Suprapubic skin (tissue), 4 donors: ENCODE data around the gene SCARB1. TPM values are rescaled to one million over a fixed set of nuclear protein-coding genes. Genes with fewer than 3 reads are reported as not detected.
"Not testable (repeated sequence)": the region's sequence is repeated elsewhere in the genome, so short reads cannot be mapped to it uniquely, and the experiment has no call there.

Source experiments
- DNase-seq, 2 donors: peaks; one replicate each; pipeline ENCODE4 v3.0.0-alpha.2; 2019; ENCODE audit warnings: low spot score in 2 of 2
- H3K27ac ChIP-seq: fragments of 200-600 bp; sonication (generic); one replicate; pipeline ENCODE4 v1.5.1; 2019
- H3K27me3 ChIP-seq: fragments of 200-600 bp; sonication (generic); one replicate; pipeline ENCODE4 v1.5.1; 2019
- H3K36me3 ChIP-seq: fragments of 200-600 bp; sonication (generic); one replicate; pipeline ENCODE4 v1.5.1; 2019
- H3K4me1 ChIP-seq: fragments of 200-600 bp; sonication (generic); one replicate; pipeline ENCODE4 v1.5.1; 2019
- H3K4me3 ChIP-seq: fragments of 200-600 bp; sonication (generic); one replicate; pipeline ENCODE4 v1.5.1; 2019; ENCODE audit warnings: mild to moderate bottlenecking
- H3K9me3 ChIP-seq: fragments of 200-600 bp; sonication (generic); one replicate; pipeline ENCODE4 v1.5.1; 2019
- CTCF ChIP-seq, 2 donors: fragments of 200-600 bp in 1 of 2; fragments of 450-650 bp in 1 of 2; sonication (generic) in 1 of 2; IDR thresholded peaks; one replicate each; pipeline ENCODE4 v1.5.1; 2016 to 2019; ENCODE audit warnings: antibody characterized with exemption in 2 of 2, mild to moderate bottlenecking in 1 of 2, moderate library complexity in 1 of 2
- EP300 ChIP-seq: sonication (generic); formaldehyde crosslinking; IDR thresholded peaks from one replicate; pipeline ENCODE4 v1.6.1; 2017; ENCODE audit warnings: antibody characterized with exemption
- POLR2A ChIP-seq, 2 donors: fragments of 450-650 bp; IDR thresholded peaks; one replicate each; pipeline ENCODE4 v1.6.1; 2017; ENCODE audit warnings: antibody characterized with exemption in 2 of 2, mild to moderate bottlenecking in 2 of 2, moderate library complexity in 2 of 2
- POLR2AphosphoS5 ChIP-seq, 3 donors: sonication (generic); formaldehyde crosslinking; IDR thresholded peaks; one replicate each; pipeline ENCODE4 v1.6.1; 2017; ENCODE audit warnings: antibody characterized with exemption in 3 of 3
- WGBS: methylation state at CpG from one replicate; pipeline ENCODE4 v1.1.5; 2018; 5-methylcytosine and 5-hydroxymethylcytosine counted together
- total RNA-seq, 4 donors: library from RNA; depleted of rRNA; stranded (reverse); fragments of >200 nt; gene quantifications; one replicate each; pipeline ENCODE4 v1.1.0, GENCODE V29; 2016

SCARB1 gene
- total RNA-seq, 4 donors from 2014 or later, result 25.6 to 38.1 (median 29.0) TPM

- Histone ChIP-seq H3K9me3 (no peaks in the 10 kb centered on the region), H3K36me3 (peaks cover 8% of the 10 kb centered on the region), H3K4me3 (no peak overlapping the region), H3K27ac (no peak overlapping the region), H3K27me3 (no peaks in the 10 kb centered on the region), H3K4me1 (peaks cover 49% of the 10 kb centered on the region)
- peak; percentile 94 for DNase-seq
- 2% methylated on average over 2 of the region's 2 CpGs for WGBS
- TF ChIP-seq CTCF (IDR thresholded peaks at IDR 0.05), result peak; percentile 95 to 99
- no peak for TF ChIP-seq POLR2A (IDR thresholded peaks at IDR 0.05)
- TF ChIP-seq EP300, result no peak
- TF ChIP-seq POLR2AphosphoS5 (IDR thresholded peaks at IDR 0.05), result peak in 1 of 3 donors; percentile 21
Observed at GRCh38 chr12:124906606-124907261, 43.1 kb upstream of the SCARB1 start.

GRCh38 chr12:124904306-124905098 lies 40.8 kb upstream of the SCARB1 start:
- Histone ChIP-seq H3K27me3 (no peaks in the 10 kb centered on the region), H3K9me3 (no peaks in the 10 kb centered on the region), H3K36me3 (no peaks in the 10 kb centered on the region), H3K27ac (peak overlapping the region; percentile 85), H3K4me1 (peaks cover 27% of the 10 kb centered on the region), H3K4me3 (peak overlapping the region; percentile 12)
- 18% methylated on average over 14 of the region's 15 CpGs for WGBS
- peak in 2 of 3 donors; percentile 55 to 71 for TF ChIP-seq POLR2AphosphoS5 (IDR thresholded peaks at IDR 0.05)
- TF ChIP-seq POLR2A (IDR thresholded peaks at IDR 0.05), result no peak
- peak; percentile 92 to 94 for DNase-seq

DNA sequence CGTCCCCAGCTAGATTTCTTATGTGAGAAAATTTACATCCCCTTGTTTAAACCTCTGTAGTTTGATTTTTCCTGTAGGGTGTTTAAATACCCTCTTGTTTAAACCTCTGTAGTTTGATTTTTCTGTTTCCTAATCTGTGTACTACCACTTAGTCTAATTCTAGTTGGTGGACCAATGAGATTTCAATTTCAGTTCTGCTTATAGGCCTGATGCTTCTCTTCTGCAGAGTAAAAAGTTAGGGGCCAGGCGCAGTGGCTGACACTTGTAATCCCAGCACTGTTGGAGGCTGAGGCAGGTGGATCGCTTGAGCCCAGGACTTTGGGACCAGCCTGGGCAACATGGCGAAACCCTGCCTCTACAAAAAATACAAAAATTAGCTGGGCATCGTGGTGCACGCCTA lies 39.3 kb upstream of the SCARB1 start:
- WGBS, result 93% methylated on average over 5 of the region's 6 CpGs
- Histone ChIP-seq H3K4me1 (peaks cover 29% of the 10 kb centered on the region), H3K4me3 (no peak overlapping the region), H3K9me3 (no peaks in the 10 kb centered on the region), H3K27me3 (no peaks in the 10 kb centered on the region), H3K27ac (no peak overlapping the region), H3K36me3 (no peaks in the 10 kb centered on the region)
- TF ChIP-seq POLR2A (IDR thresholded peaks at IDR 0.05), result no peak
- TF ChIP-seq EP300, result no peak
- TF ChIP-seq POLR2AphosphoS5 (IDR thresholded peaks at IDR 0.05), result no peak
- no peak for TF ChIP-seq CTCF (IDR thresholded peaks at IDR 0.05)
- no peak for DNase-seq

DNA sequence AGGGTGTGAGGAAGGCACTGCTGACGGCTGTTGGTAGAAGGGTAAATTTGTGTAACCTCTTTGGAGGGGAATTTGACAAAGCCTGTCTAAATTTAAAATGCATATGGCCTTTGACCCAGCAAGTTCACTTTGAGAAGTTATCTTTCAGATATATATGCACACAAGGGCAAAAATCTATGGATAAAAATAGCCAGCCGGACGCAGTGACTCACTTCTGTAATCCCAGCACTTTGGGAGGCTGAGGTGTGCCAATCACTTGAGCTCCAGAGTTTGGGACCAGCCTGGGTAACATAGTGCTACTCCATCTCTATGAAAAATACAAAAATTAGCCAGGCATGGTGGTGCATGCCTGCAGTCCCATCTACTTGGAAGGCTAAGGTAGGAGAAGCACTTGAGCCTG lies 37.3 kb upstream of the SCARB1 start:
- TF ChIP-seq POLR2A (IDR thresholded peaks at IDR 0.05) (no peak), POLR2AphosphoS5 (IDR thresholded peaks at IDR 0.05) (no peak), CTCF (IDR thresholded peaks at IDR 0.05) (no peak), EP300 (no peak)
- H3K36me3 ChIP-seq, result no peaks in the 10 kb centered on the region
- H3K4me3 ChIP-seq, result no peak overlapping the region
- no peak overlapping the region for H3K27ac ChIP-seq
- H3K4me1 ChIP-seq, result peaks cover 19% of the 10 kb centered on the region
- WGBS, result 48% methylated on average over 3 of the region's 3 CpGs
- H3K27me3 ChIP-seq, result no peaks in the 10 kb centered on the region
- DNase-seq, result no peak
- no peaks in the 10 kb centered on the region for H3K9me3 ChIP-seq

- not testable (repeated sequence) for H3K9me3 ChIP-seq, H3K4me3 ChIP-seq, H3K27me3 ChIP-seq, H3K36me3 ChIP-seq, H3K27ac ChIP-seq, DNase-seq
- H3K4me1 ChIP-seq, result peaks cover 18% of the 10 kb centered on the region
- 89% methylated on average over 8 of the region's 8 CpGs for WGBS
Observed at GRCh38 chr12:124900345-124900795, 36.7 kb upstream of the SCARB1 start.

DNA sequence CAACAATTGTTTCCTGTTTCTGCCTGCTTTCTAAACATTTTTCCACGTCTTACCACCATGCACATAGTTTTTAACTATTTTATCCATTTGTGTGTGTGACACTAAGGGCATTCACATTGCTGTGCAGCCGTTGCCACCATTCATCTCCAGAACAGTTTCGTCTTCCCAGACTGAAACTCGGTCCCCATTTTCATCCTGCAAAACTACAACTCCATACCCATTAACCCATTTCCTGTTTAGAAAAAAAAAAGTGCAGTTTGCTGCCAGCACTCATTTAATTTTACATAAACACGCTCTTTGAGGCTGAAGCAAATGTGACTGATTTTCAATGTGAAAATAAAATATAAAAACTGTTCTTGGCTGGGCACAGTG lies 35.2 kb upstream of the SCARB1 start:
- DNase-seq, result no peak
- Histone ChIP-seq H3K9me3 (no peaks in the 10 kb centered on the region), H3K27ac (no peak overlapping the region), H3K4me3 (no peak overlapping the region), H3K27me3 (no peaks in the 10 kb centered on the region), H3K4me1 (peaks cover 6% of the 10 kb centered on the region), H3K36me3 (no peaks in the 10 kb centered on the region)
- no peak for TF ChIP-seq POLR2A (IDR thresholded peaks at IDR 0.05)
- WGBS, result 34% methylated on average over 5 of the region's 5 CpGs
